Muscle layer of colon (tissue), 2 donors: ENCODE measurements around the gene CHMP3.
"Not testable (repeated sequence)": the region's sequence is repeated elsewhere in the genome, so short reads cannot be mapped to it uniquely, and the experiment has no call there.

Experiments used
- H3K27ac ChIP-seq: one replicate; pipeline ENCODE4 v1.7.0; 2013; ENCODE audit warnings: low read depth, mild to moderate bottlenecking, low read length, moderate library complexity
- H3K27me3 ChIP-seq, 2 donors: one replicate each; pipeline ENCODE4 v1.7.0; 2013; ENCODE audit warnings: low read length in 2 of 2, mild to moderate bottlenecking in 2 of 2; ENCODE audit not compliant: insufficient read depth in 2 of 2, control insufficient read depth in 1 of 2
- H3K36me3 ChIP-seq: one replicate; pipeline ENCODE4 v1.7.0; 2013; ENCODE audit warnings: mild to moderate bottlenecking, low read length; ENCODE audit not compliant: insufficient read depth
- H3K4me1 ChIP-seq: one replicate; pipeline ENCODE4 v1.7.0; 2013; ENCODE audit warnings: mild to moderate bottlenecking, low read length; ENCODE audit not compliant: insufficient read depth
- H3K4me3 ChIP-seq, 2 donors: one replicate each; pipeline ENCODE4 v1.7.0; 2013; ENCODE audit warnings: low read length in 2 of 2, low read depth in 1 of 2, mild to moderate bottlenecking in 1 of 2, moderate library complexity in 1 of 2
- H3K9ac ChIP-seq: one replicate; pipeline ENCODE4 v1.7.0; 2013; ENCODE audit warnings: low read length
- H3K9me3 ChIP-seq: one replicate; pipeline ENCODE4 v1.7.0; 2013; ENCODE audit warnings: mild to moderate bottlenecking, low read length
- donor health status: abdominal sarcoma.
- donor health status: Adenocarcinoma of cecum.

Gene CHMP3

DNA sequence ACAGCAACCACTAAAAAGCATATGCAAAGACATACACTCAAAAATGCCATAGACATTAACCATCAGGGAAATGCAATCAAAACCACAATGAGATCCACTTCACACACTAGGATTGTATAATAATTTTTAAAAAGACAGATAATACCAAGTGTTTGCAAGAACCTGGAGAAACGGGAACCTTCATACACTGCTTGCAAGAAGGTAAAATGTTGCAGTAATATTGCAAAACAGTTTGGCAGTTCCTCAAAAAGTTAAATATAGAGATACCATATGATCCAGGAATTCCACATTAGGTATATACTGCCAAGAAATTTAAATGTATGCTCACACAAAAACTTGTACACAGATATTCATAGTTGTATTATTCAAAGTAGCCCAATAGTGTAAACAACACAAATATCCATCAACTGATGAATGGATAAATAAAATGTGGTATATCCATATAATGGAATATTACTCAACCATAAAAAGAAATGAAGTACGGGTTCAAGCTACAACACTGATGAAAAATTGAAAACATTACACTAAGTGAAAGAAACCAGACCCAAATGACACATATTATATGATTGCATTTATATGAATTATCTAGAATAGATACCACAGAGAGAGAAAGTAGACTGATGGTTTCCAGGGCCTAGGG, 14.7 kb upstream of the CHMP3 start:
- Histone ChIP-seq H3K9me3 (no peaks in the 10 kb centered on the region), H3K4me3 (no peak overlapping the region), H3K27ac (no peak overlapping the region), H3K27me3 (no peaks in the 10 kb centered on the region), H3K4me1 (no peaks in the 10 kb centered on the region), H3K9ac (no peak overlapping the region), H3K36me3 (no peaks in the 10 kb centered on the region)

DNA sequence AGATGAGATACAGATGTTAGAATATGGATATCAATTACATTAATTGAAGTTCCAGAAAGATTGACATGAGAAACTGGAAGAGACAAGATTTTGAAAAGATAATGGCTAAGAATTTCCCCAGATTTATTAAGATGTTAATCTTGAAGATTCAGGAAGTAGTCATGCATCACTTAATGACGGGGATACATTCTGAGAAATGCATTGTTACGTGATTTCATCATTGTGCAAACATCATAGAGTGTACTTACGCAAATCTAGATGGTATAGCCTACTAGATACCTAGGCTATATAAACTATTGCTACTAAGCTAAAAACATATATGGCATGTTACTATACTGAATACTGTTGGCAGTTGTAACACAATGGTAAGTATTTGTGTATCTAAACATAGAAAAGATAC, 6.8 kb upstream of the CHMP3 start:
- no peak overlapping the region for H3K9ac ChIP-seq
- H3K27ac ChIP-seq = no peak overlapping the region
- no peaks in the 10 kb centered on the region for H3K9me3 ChIP-seq
- no peaks in the 10 kb centered on the region for H3K27me3 ChIP-seq
- no peak overlapping the region for H3K4me3 ChIP-seq
- H3K4me1 ChIP-seq = no peaks in the 10 kb centered on the region
- no peaks in the 10 kb centered on the region for H3K36me3 ChIP-seq

DNA sequence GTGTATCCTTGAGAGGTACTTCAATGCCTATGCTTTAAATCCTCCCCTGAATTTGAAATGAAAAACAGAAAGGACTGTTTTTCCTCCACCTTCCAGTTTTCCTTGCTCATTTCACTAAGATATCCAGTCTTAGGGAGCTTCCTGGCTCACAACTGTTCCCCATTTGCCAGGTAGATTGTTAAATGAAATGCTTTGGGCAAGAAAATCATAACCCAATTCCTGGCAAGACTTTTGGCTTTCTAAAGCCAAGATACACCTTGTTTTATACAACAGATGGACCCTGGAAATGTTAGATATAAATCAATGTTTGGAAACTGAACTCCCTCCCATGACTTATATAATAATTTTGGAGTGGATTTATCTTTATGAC, 3.6 kb upstream of the CHMP3 start:
- H3K36me3 ChIP-seq = no peaks in the 10 kb centered on the region
- peaks cover 12% of the 10 kb centered on the region for H3K4me1 ChIP-seq
- H3K9me3 ChIP-seq = no peaks in the 10 kb centered on the region
- no peak overlapping the region for H3K9ac ChIP-seq
- no peak overlapping the region for H3K4me3 ChIP-seq
- no peak overlapping the region for H3K27ac ChIP-seq
- H3K27me3 ChIP-seq = no peaks in the 10 kb centered on the region

DNA sequence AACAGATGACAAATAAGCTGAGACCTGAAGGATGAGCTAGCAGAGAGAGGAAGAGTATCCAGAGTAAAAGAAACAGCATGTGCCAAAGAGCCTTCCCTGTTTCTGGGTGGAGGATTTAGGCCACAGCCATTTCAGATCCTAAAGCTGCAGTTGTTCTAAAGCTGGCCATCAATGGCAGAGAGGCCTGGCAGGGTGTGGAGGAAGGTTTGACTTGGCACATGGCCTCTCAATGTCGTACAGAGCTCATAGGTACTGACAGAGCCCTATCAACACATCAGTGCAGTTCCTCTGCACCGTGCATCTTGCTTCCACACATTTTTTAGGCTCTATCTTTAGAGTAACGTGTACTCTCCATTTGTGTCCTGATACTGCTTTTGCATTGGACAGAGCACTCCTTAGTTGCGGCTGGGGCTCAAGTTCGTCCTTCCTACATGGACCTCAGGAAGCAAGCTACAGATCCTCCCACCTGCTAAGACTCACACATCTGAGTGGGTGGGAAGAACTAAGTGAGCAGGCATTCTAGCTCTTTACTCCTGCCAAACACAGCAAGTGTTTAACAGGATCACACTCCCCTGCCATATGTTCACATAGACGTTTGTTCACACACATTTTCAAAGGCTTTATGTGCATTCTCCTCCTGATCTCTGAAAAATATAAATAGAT, 3.0 kb upstream of the CHMP3 start:
- Histone ChIP-seq H3K9ac (no peak overlapping the region), H3K36me3 (no peaks in the 10 kb centered on the region), H3K27ac (no peak overlapping the region)

DNA sequence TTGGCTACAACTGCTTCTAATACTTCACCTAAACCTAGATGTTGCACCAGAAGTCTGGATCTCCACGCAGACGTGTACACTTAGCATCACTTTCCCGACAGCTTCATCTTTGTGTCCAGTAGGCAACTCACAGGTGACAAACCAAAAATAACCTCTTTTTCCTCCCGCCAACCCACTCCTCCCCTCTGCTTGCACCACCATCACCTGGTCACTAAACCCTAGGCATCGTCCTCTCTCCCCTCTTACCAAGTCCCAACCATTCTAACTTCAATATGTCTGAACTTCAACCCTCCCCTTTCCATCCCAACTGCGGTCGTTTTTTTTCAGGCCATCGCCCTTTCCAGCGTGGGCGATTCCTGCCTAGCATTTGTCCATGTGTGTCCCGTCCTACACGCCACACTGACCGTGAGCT, 413 bp upstream of the CHMP3 start:
- Histone ChIP-seq H3K4me1 (peaks cover 24% of the 10 kb centered on the region), H3K27me3 (no peaks in the 10 kb centered on the region), H3K36me3 (no peaks in the 10 kb centered on the region), H3K9me3 (no peaks in the 10 kb centered on the region), H3K4me3 (peak overlapping the region in 1 of 2 donors; percentile 90), H3K27ac (no peak overlapping the region), H3K9ac (peak overlapping the region; percentile 76)

More for the DNA sequence above, 3.0 kb upstream of the CHMP3 start:
- H3K27me3 ChIP-seq = no peaks in the 10 kb centered on the region
- H3K4me1 ChIP-seq = peaks cover 17% of the 10 kb centered on the region
- no peaks in the 10 kb centered on the region for H3K9me3 ChIP-seq
- no peak overlapping the region for H3K4me3 ChIP-seq

DNA sequence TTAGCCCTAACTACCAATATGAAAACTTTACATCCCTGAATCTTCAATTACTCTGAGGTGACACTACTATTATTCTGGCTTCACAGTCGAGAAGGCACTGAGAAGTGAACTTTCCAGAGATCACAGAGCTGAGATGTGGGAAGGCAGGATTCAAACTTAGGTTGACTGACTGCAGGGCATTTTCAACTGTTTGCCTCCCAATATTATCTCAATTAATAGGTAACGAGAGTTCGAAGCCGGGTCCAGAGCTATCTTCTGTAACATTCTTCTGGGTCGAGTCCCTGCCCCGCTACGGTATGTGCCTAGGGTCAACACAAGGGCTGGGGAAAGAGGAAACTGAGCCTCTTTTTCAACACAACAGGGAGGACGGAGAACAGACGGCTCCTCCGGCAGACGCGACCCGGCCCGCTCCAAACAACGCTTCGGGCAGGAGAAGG, 740 bp downstream of the CHMP3 start:
- Histone ChIP-seq H3K4me3 (peak overlapping the region; percentile 82 to 90), H3K9ac (peak overlapping the region; percentile 76), H3K9me3 (no peaks in the 10 kb centered on the region), H3K36me3 (no peaks in the 10 kb centered on the region), H3K27me3 (no peaks in the 10 kb centered on the region), H3K27ac (peak overlapping the region; percentile 94), H3K4me1 (peaks cover 25% of the 10 kb centered on the region)

DNA sequence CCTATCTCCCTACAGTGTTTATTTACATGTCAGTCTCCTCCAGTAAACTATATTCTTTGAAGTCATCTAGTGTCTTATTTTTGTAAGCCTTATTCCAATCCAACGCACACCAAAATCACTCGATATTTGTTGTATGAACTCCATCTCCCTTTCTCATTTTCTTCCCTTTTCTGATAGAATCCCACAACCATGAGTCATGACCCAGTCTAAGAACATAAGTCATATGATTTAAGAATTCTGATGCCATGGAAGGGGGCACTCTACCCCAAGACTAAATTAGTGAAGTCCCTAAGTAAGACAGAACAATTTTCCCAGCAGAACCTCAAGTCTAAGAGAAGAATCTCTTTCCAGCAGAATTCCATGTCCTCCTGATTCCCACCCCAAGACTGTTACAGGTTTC, 5.4 kb downstream of the CHMP3 start:
- peaks cover 27% of the 10 kb centered on the region for H3K4me1 ChIP-seq
- no peak overlapping the region for H3K9ac ChIP-seq
- no peaks in the 10 kb centered on the region for H3K9me3 ChIP-seq
- no peaks in the 10 kb centered on the region for H3K27me3 ChIP-seq
- H3K27ac ChIP-seq = no peak overlapping the region
- no peaks in the 10 kb centered on the region for H3K36me3 ChIP-seq
- H3K4me3 ChIP-seq = no peak overlapping the region

DNA sequence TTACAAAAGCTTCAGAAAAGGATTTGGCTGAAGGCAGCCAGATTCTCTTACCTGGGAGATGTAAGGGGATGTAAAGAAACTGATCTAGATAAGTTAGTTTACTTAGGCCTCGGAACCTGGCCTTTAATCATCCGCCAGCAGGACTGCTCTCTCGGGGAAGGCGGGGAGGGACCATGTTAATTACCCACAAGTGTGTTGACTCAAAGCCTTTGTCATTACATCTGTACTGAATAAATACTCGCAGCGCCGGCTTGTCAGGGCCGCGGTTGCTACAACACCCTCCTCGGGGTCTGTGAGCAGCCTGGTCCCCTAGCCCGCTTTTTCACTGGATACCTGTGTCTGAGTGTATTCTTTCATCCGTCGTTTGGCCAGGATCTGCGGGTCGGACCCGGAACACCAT, 6.7 kb downstream of the CHMP3 start:
- H3K4me3 ChIP-seq = no peak overlapping the region

DNA sequence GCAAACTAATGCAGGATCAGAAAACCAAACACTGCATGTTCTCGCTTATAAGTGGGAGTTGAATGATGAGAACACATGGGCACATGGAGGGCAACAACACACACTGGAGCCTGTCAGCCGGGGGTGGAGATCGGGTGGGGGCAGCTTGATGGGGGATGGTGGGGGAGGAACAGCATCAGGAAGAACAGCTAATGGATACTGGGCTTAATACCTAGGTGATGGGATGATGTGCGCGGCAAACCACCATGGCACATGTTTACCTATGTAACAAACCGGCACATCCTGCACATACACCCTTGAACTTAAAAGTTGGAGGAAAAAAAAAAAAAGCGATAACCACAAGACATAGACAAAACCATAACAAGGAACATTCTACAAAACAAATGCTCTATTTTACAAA, 10.4 kb downstream of the CHMP3 start:
- H3K4me1 ChIP-seq = peaks cover 13% of the 10 kb centered on the region
- H3K4me3 ChIP-seq = no peak overlapping the region
- no peak overlapping the region for H3K27ac ChIP-seq
- no peaks in the 10 kb centered on the region for H3K9me3 ChIP-seq
- H3K9ac ChIP-seq = no peak overlapping the region
- no peaks in the 10 kb centered on the region for H3K27me3 ChIP-seq
- H3K36me3 ChIP-seq = no peaks in the 10 kb centered on the region

More for the DNA sequence above, 6.7 kb downstream of the CHMP3 start:
- no peaks in the 10 kb centered on the region for H3K9me3 ChIP-seq
- H3K4me1 ChIP-seq = peaks cover 21% of the 10 kb centered on the region
- H3K9ac ChIP-seq = no peak overlapping the region
- H3K27ac ChIP-seq = peak overlapping the region; percentile 66
- H3K36me3 ChIP-seq = no peaks in the 10 kb centered on the region
- no peaks in the 10 kb centered on the region for H3K27me3 ChIP-seq

DNA sequence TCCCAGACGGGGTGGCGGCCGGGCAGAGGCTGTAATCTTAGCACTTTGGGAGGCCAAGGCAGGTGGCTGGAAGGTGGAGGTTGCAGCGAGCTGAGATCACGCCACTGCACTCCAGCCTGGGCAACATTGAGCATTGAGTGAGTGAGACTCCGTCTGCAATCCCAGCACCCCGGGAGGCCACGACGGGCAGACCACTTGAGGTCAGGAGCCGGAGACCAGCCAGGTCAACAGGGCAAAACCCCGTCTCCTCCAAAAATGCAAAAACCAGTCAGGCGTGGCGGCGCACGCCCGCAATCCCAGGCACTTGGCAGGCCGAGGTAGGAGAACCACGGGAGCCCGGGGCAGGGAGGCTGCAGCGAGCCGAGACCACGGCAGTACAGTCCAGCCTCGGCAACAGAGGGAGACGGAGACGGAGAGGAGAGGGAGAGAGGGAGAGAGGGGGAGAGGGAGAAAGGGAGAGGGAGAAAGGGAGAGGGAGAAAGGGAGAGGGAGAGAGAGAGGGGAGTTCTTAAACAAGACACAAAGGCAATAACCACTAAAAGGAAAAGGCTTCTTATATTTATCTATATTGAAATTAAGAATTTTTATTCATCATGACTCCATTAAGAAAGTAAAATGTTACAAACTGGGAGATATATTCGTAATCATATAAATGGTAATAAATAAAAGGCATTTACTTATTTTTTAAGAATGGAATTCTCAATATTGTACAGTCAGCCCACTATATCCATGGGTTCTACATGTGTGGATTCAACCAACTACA, 13.1 kb downstream of the CHMP3 start:
- H3K4me1 ChIP-seq, H3K9me3 ChIP-seq, H3K36me3 ChIP-seq, H3K9ac ChIP-seq, H3K27me3 ChIP-seq, H3K4me3 ChIP-seq, H3K27ac ChIP-seq: not testable (repeated sequence)

DNA sequence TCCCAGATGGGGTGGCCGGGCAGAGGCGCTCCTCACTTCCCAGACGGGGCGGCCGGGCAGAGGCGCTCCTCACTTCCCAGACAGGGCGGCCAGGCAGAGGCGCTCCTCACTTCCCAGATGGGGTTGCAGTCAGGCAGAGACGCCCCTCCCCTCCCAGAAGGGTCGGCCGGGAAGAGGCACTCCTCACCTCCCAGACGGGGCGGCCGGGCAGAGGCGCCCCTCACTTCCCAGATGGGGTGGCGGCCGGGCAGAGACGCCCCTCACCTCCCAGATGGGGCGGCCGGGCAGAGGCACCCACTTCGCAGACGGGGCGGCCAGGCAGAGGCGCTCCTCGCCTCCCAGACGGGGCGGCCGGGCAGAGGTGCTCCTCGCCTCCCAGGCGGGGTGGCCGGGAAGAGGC, 13.8 kb downstream of the CHMP3 start:
- H3K9me3 ChIP-seq, H3K4me1 ChIP-seq, H3K27ac ChIP-seq: not testable (repeated sequence)

More for the DNA sequence above, 13.8 kb downstream of the CHMP3 start:
- H3K9ac ChIP-seq, H3K4me3 ChIP-seq, H3K36me3 ChIP-seq, H3K27me3 ChIP-seq: not testable (repeated sequence)
